Measurements from ENCODE around the gene ELL2. TPM values are rescaled to one million over a fixed set of nuclear protein-coding genes. Genes with fewer than 3 reads are reported as not detected.

Gene ELL2
- total and polyA plus RNA-seq, 2 of the 13 experiments (the other 11 are each of a cell fraction or from before 2014, with no cell fraction given) = 78.9 to 97.1 TPM

DNA sequence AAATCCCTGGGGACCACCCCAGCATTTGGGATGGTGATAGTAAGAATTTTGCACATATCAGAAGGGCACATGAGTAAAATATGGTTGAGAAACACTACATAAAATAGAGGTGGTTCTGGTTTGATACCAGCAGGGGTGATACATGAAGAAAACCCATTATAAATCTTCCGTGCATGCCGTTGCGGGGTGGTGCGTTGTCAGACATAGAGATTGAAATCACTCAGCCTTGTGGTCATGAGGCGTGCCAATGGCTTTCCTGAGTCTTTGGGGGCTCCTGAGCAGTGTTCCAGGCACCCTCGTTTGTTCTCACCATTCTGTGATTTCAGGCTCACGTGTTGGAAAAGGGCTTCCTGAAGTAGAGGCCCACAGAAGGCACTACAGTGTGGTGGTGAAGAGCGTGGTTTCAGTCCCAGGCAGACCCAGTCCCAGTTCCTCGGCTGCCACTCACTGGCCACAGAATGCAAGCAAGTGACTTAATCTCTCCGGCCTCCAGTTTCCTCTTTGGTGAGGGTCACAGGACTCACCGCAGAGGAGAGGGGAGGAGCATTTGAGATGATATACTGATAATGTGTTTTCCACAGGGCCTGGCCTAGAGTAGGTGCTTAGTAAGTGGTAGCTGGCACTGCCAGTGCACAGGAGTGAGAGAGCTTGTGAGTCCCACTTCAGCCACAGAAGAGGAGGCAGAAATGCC lies 118.7 kb downstream of the ELL2 start (continued):
- TF ChIP-seq, protein P1, sequence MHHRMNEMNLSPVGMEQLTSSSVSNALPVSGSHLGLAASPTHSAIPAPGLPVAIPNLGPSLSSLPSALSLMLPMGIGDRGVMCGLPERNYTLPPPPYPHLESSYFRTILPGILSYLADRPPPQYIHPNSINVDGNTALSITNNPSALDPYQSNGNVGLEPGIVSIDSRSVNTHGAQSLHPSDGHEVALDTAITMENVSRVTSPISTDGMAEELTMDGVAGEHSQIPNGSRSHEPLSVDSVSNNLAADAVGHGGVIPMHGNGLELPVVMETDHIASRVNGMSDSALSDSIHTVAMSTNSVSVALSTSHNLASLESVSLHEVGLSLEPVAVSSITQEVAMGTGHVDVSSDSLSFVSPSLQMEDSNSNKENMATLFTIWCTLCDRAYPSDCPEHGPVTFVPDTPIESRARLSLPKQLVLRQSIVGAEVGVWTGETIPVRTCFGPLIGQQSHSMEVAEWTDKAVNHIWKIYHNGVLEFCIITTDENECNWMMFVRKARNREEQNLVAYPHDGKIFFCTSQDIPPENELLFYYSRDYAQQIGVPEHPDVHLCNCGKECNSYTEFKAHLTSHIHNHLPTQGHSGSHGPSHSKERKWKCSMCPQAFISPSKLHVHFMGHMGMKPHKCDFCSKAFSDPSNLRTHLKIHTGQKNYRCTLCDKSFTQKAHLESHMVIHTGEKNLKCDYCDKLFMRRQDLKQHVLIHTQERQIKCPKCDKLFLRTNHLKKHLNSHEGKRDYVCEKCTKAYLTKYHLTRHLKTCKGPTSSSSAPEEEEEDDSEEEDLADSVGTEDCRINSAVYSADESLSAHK (CRISPR knock-in tag; IDR thresholded peaks at IDR 0.05; ENCODE audit: borderline replicate concordance) = no peak
- TF ChIP-seq NFE2 (CRISPR knock-in tag; IDR thresholded peaks at IDR 0.05) (no peak), ZNF354B (CRISPR knock-in tag; IDR thresholded peaks at IDR 0.05) (no peak), TBX2 (CRISPR knock-in tag; IDR thresholded peaks at IDR 0.05; ENCODE audit: borderline replicate concordance) (peak; percentile 65), ZNF564 (CRISPR knock-in tag; IDR thresholded peaks at IDR 0.05) (no peak), HMG20A (CRISPR knock-in tag; IDR thresholded peaks at IDR 0.05; ENCODE audit: borderline replicate concordance) (peak; percentile 19; the same call in 1 of the 2 replicates), ARNT (IDR thresholded peaks at IDR 0.05) (no peak), ZNF224 (CRISPR knock-in tag; IDR thresholded peaks at IDR 0.05) (no peak), ZNF33B (CRISPR knock-in tag; IDR thresholded peaks at IDR 0.05) (no peak), RBAK (CRISPR knock-in tag; IDR thresholded peaks at IDR 0.05) (no peak), PTBP1 (IDR thresholded peaks at IDR 0.05; ENCODE audit: low read depth, low read length, poor library complexity, severe bottlenecking) (no peak), AGO2 (optimal IDR thresholded peaks at IDR 0.05; ENCODE audit: low read depth, low read length) (no peak), MIXL1 (CRISPR knock-in tag; IDR thresholded peaks at IDR 0.05) (0 out of 2 replicates have a peak, but pooled peaks have one; percentile 55), ZBTB20 (CRISPR knock-in tag; IDR thresholded peaks at IDR 0.05; ENCODE audit: borderline replicate concordance, low read depth) (no peak), SMYD3 (CRISPR knock-in tag; IDR thresholded peaks at IDR 0.05) (no peak), EZH2 (conservative IDR thresholded peaks at IDR 0.05; ENCODE audit: low read depth, low read length) (no peak), ZKSCAN5 (CRISPR knock-in tag; IDR thresholded peaks at IDR 0.05) (no peak), SMAD9 (CRISPR knock-in tag; IDR thresholded peaks at IDR 0.05) (no peak), NR2C2 (CRISPR knock-in tag; IDR thresholded peaks at IDR 0.05; ENCODE audit: borderline replicate concordance) (no peak), SAP130 (CRISPR knock-in tag; IDR thresholded peaks at IDR 0.05; ENCODE audit: low read depth) (peak; percentile 46; the same call in 1 of the 2 replicates)
- TF ChIP-seq, protein P2, sequence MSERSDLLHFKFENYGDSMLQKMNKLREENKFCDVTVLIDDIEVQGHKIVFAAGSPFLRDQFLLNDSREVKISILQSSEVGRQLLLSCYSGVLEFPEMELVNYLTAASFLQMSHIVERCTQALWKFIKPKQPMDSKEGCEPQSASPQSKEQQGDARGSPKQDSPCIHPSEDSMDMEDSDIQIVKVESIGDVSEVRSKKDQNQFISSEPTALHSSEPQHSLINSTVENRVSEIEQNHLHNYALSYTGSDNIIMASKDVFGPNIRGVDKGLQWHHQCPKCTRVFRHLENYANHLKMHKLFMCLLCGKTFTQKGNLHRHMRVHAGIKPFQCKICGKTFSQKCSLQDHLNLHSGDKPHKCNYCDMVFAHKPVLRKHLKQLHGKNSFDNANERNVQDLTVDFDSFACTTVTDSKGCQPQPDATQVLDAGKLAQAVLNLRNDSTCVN (CRISPR knock-in tag; IDR thresholded peaks at IDR 0.05; ENCODE audit: borderline replicate concordance) = no peak
- TF ChIP-seq, protein P3, sequence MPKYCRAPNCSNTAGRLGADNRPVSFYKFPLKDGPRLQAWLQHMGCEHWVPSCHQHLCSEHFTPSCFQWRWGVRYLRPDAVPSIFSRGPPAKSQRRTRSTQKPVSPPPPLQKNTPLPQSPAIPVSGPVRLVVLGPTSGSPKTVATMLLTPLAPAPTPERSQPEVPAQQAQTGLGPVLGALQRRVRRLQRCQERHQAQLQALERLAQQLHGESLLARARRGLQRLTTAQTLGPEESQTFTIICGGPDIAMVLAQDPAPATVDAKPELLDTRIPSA (CRISPR knock-in tag; IDR thresholded peaks at IDR 0.05; ENCODE audit: borderline replicate concordance) = no peak
- TF ChIP-seq, protein P4, sequence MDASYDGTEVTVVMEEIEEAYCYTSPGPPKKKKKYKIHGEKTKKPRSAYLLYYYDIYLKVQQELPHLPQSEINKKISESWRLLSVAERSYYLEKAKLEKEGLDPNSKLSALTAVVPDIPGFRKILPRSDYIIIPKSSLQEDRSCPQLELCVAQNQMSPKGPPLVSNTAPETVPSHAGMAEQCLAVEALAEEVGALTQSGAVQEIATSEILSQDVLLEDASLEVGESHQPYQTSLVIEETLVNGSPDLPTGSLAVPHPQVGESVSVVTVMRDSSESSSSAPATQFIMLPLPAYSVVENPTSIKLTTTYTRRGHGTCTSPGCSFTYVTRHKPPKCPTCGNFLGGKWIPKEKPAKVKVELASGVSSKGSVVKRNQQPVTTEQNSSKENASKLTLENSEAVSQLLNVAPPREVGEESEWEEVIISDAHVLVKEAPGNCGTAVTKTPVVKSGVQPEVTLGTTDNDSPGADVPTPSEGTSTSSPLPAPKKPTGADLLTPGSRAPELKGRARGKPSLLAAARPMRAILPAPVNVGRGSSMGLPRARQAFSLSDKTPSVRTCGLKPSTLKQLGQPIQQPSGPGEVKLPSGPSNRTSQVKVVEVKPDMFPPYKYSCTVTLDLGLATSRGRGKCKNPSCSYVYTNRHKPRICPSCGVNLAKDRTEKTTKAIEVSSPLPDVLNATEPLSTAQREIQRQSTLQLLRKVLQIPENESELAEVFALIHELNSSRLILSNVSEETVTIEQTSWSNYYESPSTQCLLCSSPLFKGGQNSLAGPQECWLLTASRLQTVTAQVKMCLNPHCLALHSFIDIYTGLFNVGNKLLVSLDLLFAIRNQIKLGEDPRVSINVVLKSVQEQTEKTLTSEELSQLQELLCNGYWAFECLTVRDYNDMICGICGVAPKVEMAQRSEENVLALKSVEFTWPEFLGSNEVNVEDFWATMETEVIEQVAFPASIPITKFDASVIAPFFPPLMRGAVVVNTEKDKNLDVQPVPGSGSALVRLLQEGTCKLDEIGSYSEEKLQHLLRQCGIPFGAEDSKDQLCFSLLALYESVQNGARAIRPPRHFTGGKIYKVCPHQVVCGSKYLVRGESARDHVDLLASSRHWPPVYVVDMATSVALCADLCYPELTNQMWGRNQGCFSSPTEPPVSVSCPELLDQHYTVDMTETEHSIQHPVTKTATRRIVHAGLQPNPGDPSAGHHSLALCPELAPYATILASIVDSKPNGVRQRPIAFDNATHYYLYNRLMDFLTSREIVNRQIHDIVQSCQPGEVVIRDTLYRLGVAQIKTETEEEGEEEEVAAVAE (CRISPR knock-in tag; IDR thresholded peaks at IDR 0.05; ENCODE audit: borderline replicate concordance) = no peak

Data from HepG2 (cell line).